ENCODE data around the gene ANKS1B.

DNA sequence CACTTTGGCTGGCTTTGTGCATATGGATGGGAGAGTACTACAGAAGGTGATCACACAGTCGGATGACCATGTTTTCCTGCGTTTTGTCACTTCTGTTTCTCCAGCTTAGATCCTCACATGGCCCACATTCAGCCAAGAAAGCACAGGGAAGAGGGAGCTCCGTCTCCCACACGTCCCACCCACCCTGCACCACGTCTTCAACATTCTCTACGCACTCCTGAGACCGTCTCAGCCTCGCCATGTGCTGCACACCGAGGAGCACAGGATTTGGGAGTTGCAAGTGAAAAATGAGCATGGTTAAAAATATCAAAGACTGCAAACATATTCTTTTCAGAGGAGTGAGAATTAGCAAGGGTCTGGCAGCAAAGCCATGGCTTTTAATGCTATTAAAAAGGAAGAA, 1217.5 kb downstream of the ANKS1B start:
- TF ChIP-seq POLR2A (IDR thresholded peaks at IDR 0.05; ENCODE audit: low read length) = no peak
- TF ChIP-seq GATA1 (IDR thresholded peaks at IDR 0.05; ENCODE audit: low read depth, low read length) = no peak

Data from erythroblast (primary cell).